GM12873 (cell line): Measurements from ENCODE around the gene HSPE1.
A peak's percentile ranks its signal among the peaks of the same experiment; 100 is the strongest.

Source experiments
- TF ChIP-seq, protein P1 (sequence below): IDR thresholded peaks from 2 replicates; pipeline ENCODE4 v1.5.1; 2012; ENCODE audit warnings: low read depth, mild to moderate bottlenecking, moderate library complexity, low read length, control low read depth; ENCODE audit not compliant: insufficient read depth; ENCODE audit errors: missing control alignments

HSPE1 gene

DNA sequence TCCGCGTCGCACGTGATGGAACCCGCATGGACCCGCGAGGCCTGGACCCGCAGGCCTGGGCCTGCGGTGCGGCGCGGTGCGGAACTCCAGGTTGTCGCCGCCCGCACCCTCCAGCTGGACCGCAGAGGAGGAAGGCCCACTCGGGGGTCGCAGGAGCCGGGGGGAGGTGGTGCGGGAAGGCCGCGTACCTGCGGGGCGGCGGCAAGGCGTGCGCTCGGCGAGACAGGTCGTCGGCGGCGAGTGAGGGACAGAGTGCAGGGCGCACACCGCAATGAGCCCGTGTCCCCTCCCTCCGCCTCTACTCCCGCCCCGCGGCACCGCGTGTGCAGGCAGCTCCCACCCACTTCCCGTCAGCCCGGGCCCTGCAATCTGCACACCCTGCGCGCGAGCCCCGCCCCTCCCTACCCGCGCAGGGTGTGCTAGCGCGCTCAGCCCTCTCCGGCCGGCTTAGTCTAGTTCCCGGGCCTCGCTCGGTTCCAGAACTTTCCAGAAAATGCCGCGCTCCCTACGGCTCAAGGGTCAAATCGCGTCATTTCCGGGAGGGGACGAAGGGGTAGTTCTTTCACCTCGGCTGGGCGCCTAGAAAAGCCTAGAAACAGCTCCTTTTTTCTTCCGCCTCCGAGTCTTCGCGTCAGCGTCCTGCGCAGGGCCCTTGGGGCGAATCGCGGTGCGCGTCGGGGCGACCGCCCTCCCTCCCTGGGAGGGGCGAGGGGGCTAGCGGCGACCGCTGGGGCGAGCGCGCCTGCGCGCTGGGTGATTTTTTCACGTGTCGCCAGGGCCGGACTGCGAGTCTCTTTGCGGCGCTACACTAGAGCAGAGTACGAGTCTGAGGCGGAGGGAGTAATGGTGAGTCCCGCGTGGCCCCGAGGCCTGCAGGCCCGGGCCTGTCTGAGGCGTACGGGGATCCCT is at the start of gene HSPE1, which contains the start of gene HSPD1:
TSS of gene HSPE1 (plus strand) at position 786 of the 909 bp plus-strand sequence. CDS start at position 844, 58 bp downstream.
TSS of gene HSPD1 (minus strand) at position 247 of the 909 bp plus-strand sequence. CDS start 992 bp downstream, outside the sequence.
- TF ChIP-seq, protein P1, sequence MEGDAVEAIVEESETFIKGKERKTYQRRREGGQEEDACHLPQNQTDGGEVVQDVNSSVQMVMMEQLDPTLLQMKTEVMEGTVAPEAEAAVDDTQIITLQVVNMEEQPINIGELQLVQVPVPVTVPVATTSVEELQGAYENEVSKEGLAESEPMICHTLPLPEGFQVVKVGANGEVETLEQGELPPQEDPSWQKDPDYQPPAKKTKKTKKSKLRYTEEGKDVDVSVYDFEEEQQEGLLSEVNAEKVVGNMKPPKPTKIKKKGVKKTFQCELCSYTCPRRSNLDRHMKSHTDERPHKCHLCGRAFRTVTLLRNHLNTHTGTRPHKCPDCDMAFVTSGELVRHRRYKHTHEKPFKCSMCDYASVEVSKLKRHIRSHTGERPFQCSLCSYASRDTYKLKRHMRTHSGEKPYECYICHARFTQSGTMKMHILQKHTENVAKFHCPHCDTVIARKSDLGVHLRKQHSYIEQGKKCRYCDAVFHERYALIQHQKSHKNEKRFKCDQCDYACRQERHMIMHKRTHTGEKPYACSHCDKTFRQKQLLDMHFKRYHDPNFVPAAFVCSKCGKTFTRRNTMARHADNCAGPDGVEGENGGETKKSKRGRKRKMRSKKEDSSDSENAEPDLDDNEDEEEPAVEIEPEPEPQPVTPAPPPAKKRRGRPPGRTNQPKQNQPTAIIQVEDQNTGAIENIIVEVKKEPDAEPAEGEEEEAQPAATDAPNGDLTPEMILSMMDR = no peak

DNA sequence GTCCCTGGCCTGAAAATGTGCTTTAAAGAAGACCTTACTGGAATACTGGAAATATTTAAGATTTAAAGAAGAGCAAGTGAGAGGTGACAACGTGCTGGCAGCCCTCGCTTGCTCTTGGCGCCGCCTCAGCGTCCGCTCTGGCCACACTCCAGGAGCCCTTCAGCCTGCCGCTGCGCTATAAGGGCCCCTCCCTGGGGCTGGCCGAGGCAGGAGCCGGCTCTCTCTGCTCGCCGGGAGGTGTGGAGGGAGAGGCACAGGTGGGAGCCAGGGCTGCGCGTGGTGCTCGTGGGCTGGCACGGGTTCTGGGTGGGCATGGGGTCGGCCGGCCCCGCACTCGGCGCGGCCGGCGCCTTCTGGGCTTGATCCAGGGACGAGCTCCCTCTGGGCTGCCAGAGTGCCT is 49.7 kb upstream of the HSPE1 start:
- TF ChIP-seq, protein P1 = no peak

DNA sequence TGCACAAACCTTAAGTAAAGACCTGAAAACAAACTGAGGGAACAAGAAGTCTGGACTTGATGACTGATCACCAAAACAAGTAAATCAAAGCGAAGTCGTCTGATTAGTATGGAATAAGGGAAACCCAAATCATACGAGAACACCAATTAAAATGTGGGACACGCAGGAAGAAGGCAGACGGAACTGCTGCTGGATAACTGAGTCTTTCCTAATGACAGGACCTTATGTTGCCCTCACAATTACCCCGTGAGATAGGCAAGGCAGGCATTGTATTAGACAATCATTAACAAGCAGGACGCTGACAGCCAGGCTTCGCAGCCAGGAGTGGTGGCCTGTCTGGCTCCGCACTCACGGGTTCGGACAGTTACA is 47.4 kb upstream of the HSPE1 start:
- TF ChIP-seq, protein P1 = no peak

DNA sequence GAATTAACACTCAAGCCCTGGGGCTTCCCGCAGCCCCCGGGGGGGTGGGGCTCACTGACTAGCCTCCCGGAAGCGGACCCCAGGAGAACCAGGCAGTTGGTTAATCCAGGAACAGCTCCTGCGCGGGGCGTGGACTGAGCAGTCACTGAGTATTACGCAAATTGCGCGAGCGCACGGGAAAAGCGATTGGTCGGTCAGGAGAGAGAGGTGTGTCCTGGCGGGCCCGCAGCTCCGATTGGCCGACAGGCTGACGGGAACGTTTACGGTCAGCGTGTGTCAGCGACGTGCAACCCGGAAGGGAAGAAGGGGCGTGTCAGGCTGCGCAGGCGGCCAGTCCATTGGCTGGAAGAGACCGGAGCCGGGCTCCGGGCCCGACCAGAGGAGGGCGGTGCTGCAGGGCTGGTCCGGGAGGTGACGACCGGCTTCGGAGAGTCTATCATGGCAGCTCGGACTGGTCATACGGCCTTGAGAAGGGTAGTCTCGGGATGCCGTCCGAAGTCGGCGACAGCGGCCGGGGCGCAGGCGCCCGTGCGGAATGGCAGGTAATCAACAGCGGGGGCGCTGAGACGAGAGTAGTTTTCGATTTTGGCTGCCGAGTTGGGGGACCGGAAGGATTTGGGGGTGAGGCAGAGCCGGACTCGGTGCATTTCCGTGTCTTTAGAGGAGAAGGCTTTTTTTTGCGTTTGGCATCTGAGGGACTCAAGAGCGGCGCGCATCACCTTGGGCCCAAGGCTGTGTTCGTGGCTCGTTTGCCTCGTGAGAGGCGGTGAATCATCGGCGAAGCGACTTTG is 46.9 kb upstream of the HSPE1 start, which contains the start of gene COQ10B:
TSS of gene COQ10B (plus strand) at position 430 of the 791 bp plus-strand sequence. CDS start at position 439, 9 bp downstream.
- TF ChIP-seq, protein P1 = peak; percentile 37

GRCh38 chr2:197453914-197454398 is 46.2 kb upstream of the HSPE1 start:
- TF ChIP-seq, protein P1 = no peak

- TF ChIP-seq, protein P1 = no peak
Observed at GRCh38 chr2:197454923-197455322, 45.3 kb upstream of the HSPE1 start.

- TF ChIP-seq, protein P1 = no peak
Observed at GRCh38 chr2:197455428-197455827, 44.8 kb upstream of the HSPE1 start.
